HG02981 (cell line): ENCODE measurements around the gene AKR1A1.
A peak's percentile ranks its signal among the peaks of the same experiment; 100 is the strongest.
"Not testable (repeated sequence)": the region's sequence is repeated elsewhere in the genome, so short reads cannot be mapped to it uniquely, and the experiment has no call there.

Experiments used
- ATAC-seq: cut with Tn5 transposase; IDR thresholded peaks from one replicate; pipeline ENCODE4 v1.9.1; 2021; ENCODE audit warnings: mild to moderate bottlenecking, moderate library complexity; ENCODE audit not compliant: unreplicated experiment

AKR1A1 gene

DNA sequence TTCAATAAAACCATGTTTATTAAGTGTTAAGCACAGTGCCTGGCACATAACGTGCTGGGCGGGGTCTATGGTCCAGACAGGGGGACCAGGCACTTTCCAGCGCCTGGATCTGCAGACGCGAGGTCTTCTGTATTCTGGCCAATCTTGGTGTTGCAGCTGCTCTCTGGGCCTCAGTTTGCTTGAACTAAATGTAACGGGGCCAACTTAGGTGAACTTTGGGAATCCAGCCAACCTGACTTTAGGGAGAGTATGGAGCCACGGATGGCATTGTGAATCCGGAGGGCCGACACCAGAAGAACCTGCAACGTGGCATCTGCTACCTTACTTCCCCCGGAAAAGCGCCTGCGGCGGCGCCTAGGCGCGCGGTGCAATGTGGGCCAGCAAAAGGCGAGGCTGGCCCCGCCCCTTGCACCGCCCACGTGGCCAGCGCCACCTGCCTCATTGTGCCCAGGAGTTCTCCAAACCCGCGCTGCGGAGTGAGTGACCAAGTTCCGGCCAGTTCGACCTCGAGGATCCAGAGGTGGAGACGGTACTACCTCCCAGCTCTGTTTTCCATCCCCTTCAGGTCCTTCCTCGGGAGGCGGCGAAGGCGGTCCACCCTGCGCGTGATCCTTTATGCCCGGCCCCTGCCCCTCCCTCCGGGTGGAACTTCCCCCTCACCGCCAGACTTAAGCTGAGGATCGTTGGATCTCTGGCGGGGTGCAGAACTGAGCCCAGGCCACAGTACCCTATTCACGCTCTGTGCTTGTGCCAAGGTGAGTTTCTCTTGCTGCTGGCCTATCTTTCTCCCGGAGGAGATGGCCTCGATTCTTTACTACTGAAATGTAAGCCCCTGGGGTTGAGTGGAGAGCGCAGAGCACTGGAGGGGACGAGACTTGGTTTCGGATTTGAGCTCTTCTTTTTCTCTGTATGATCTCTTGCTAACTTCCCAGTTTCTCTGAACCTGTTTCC is at the start of gene AKR1A1:
Gene AKR1A1, plus strand, starts transcription at position 426 of the 951 bp plus-strand sequence. CDS start 10,969 bp downstream, outside the sequence.
- peak; percentile 82 for ATAC-seq

DNA sequence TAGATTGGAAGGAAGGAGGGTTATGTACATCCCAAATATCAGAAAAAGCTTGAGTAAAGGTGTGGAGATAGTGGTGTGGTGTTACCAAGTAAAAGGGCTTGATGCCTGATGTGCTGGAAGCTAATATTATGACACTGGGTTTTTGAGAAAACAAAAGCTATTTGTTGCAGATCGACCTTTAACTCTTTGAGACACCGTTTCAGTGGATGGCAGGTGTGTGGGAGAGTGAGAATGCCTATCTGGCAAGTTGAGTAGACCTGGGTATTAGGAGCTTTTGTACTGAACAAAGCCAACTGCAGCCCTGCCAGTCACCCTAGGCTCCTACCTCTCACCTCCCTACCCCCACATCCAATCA is 49.1 kb upstream of the AKR1A1 start:
- ATAC-seq: no peak

DNA sequence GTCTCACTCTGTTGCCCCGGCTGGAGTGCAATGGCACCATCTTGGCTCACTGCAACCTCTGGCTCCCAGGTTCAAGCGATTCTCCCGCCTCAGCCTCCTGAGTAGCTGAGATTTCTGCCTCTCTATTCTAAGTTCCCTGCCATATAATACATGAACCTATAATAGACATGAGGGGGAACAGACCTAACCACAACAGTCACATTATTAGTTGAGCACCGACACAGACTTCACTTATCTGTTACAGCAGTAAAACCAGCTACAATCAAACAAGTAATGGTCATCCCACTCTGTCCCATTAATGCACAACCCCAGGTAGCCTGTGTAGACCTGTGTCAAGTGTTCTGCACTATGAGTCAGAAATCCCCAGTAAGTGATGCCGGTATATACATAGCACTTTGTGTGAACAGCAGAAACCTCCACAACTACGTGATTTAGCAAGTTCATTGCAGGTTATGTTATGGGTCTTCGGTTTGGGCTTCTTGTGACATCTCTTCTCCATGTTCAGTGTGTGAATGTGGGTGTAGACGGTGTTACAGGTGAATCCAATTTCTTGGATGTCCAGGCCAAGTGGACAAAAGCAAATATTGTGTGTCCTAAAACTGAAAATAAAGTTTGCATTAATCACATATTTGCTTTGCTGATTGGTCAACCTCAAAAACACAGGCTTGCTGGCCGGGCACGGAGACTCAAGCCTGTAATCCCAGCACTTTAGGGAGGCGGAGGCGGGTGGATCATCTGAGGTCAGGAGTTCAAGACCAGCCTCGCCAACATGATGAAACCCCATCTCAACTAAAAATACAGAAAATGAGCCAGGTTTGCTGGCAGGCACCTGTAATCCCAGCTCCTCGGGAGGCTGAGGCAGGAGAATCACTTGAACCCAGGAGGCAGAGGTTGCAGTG is 46.9 kb upstream of the AKR1A1 start:
- no peak for ATAC-seq

DNA sequence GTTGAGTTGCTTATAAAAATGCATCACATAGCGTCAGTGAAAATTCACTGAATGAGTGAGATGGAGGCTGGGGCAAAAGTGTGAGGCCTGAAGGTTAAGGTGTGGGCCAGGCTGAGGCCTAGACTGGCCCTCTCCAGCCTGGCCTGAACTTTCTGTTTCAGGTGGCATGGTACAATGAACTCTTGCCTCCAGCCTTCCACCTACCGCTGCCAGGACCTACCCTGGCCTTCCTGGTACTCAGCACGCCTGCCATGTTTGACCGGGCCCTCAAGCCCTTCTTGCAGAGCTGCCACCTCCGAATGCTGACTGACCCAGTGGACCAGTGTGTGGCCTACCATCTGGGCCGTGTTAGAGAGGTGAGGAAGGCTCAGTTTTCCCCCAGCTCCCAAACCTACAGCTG is 43.4 kb upstream of the AKR1A1 start:
- ATAC-seq: no peak

DNA sequence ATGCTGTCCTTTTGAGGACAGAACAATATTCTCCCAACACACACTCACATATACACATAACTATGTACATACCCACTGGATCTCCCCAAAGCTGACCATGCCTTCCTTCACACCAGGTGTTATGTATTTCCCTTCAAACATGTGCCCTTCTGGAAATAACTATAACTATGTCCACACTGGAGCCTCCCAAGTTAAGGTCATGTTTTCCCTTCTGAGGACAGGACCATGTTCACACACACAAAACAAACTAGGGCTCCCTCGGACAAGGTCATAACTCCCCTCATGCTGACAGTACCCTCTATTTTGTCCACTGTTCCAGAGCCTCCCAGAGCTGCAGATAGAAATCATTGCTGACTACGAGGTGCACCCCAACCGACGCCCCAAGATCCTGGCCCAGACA is 42.7 kb upstream of the AKR1A1 start:
- no peak for ATAC-seq

DNA sequence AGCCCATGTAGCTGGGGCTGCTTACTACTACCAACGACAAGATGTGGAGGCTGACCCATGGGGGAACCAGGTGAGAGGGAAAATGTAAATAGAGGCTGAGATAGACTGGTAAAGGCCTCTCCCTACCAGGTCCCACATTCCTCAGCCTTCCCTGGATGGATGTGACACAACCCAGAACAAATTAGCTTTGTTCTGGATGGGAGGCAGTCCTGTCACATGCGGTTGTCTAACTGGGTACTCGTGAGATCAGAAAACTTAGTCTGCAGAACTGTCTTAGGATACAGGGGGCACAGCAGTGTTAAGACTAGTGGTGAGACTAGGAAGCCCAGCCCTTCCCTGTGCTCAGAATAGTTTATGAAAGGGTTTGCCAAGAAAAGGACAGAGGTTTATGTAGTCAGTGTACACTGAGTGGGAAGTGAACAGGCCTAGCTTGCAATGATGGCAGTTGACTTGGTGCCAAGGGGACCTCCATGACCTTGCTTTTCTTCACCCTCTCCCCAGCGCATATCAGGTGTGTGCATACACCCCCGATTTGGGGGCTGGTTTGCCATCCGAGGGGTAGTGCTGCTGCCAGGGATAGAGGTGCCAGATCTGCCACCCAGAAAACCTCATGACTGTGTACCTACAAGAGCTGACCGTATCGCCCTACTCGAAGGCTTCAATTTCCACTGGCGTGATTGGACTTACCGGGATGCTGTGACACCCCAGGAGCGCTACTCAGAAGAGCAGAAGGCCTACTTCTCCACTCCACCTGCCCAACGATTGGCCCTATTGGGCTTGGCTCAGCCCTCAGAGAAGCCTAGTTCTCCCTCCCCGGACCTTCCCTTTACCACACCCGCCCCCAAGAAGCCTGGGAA is 42.1 kb upstream of the AKR1A1 start:
- no peak for ATAC-seq

DNA sequence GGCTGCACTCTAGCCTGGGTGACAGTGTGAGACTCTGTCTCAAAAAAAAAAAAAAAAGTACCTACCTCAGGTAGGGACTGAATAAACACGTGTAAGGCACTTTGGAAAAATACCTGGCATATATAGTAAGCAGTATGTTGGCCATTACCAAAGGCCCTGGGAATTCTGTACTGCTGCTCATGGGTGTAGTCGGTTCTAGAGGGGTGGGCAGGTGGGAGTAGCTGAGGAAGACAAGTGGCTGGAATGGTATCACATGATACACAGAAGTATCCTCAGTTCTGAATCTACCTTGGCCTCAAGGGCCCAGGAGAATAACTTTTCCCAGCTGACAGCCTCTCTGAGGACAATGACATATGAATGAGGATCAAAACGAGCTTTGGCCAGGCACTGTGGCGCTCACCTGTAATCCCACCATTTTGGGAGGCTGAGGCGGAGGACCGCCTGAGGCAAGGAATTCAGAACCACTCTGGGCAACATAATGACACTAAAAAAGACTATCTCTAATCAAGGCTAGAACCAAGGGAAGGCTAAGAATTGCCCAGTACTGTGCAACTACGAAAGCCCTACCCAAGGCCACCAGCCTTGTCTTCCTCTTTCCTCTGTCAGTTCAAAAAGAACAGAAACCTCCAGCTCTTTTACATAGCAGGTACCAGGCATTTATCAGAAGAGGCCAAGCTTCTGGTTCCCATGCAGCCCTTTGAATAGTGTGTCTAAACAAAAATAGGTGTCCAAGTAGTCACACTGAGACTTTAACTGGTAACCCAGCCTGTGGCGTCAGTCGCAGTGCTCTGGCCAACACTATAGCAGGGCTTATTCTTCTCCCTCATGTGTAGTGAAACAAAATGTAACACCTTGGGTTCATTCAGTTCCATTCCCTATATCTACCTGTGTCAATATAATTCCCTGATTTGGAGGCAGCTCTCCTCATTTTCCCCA is 40.3 kb upstream of the AKR1A1 start:
- ATAC-seq: no peak

DNA sequence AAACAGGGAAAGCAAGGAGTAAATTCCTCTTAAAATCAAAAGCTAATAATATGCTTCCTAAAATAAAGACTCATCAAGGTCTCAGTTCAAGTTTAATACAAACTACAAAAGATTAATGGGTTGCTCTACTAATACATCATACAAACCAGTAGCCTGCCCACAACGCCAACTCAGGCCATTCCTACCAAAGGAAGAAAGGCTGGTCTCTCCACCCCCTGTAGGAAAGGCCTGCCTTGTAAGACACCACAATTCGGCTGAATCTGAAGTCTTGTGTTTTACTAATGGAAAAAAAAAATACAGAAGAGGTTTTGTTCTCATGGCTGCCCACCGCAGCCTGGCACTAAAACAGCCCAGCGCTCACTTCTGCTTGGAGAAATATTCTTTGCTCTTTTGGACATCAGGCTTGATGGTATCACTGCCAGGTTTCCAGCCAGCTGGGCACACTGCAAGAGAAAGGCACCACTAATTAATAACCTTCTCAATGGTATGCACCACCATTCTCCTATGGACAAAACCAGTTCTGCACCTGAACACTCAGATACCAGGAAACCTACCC is 39.6 kb upstream of the AKR1A1 start:
- no peak for ATAC-seq

DNA sequence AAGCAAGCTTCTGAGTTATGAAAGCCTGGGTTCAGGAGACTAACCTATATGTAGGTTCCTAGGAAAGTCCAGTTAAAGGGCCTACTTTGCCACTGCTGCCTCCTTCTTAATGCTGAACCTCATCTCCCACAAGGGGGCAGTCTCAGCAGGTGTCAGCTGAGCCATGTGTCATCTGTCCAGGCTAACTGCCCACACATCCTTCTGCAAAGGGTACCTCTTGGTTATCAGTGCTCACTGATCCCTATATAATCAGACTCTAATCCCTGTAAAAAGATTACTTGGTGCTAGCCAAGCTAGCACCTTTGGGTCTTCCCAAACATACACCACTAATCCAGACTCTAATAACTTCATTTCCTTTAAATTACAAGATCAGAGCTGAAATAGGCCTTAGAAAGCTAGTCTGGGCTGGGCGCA is 38.0 kb upstream of the AKR1A1 start:
- ATAC-seq: no peak

DNA sequence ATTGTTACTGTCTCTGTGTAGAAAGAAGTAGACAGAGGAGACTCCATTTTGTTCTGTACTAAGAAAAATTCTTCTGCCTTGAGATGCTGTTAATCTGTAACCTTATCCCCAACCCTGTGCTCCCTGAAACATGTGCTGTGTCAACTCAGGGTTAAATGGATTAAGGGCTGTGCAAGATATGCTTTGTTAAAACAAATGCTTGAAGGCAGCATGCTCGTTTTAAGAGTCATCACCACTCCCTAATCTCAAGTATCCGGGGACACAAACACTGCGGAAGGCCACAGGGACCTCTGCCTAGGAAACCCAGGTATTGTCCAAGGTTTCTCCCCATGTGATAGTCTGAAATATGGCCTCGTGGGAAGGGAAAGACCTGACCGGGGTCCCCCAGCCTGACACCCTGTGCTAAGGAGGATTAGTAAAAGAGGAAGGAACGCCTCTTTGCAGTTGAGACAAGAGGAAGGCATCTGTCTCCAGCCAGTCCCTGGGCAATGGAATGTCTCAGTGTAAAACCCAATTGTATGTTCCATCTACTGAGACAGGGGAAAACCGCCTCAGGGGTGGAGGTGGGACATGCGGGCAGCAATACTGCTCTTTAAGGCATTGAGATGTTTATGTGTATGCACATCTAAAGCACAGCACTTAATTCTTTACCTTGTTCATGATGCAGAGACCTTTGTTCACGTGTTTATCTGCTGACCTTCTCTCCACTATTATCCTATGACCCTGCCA is 36.9 kb upstream of the AKR1A1 start:
- not testable (repeated sequence) for ATAC-seq

DNA sequence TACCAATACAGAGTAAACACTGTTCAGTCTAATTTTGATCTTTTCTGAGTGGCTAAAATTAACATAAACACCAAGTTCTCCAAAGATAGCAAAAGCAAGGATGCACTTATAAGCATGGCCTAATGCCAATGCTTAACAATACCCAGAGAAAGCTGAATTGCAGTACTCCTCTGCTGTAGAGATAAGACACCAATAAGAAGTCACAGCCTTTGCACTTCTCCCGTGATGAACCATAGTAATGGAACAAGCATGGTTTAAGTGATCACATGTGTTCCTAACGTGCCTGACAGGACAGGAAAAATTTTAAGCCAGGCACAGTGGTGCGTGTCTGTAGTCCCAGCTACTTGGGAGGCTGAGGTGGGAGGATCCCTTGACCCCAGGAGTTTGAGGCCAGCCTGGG is 34.6 kb upstream of the AKR1A1 start:
- ATAC-seq: no peak

DNA sequence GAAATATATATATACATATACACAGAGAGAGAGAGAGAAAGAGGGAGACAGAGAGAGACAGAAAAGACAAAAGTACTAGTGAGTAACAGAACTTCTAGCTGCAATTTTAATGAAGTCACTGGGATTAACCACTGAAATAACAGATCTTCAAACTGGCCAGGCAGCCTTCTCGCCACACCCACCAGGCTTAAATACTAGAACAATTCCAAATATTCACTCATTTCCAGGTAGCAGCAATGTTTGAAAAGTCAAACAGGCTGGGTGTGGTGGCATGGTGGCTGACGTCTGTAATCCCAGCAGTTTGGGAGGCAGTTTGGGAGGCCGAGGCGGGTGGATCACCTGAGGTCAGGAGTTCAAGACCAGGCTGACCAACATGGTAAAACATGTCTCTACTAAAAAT is 34.2 kb upstream of the AKR1A1 start:
- no peak for ATAC-seq

DNA sequence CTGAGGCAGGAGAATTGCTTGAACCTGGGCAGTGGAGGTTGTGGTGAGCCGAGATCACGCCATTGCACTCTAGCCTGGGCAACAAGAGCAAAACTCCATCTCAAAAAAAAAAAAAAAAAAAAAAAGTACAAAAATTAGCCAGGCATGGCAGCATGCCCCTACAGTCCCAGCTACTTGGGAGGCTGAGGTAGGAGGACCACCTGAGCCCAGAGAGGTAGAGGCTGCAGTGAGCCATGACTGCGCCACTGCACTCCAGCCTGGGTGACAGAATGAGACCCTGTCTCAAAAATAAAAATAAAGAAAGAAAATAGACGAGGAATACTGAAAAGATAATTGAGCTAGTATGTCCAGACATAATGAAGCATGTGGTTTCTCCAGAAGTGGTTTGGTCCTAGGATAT is 32.3 kb upstream of the AKR1A1 start:
- not testable (repeated sequence) for ATAC-seq

DNA sequence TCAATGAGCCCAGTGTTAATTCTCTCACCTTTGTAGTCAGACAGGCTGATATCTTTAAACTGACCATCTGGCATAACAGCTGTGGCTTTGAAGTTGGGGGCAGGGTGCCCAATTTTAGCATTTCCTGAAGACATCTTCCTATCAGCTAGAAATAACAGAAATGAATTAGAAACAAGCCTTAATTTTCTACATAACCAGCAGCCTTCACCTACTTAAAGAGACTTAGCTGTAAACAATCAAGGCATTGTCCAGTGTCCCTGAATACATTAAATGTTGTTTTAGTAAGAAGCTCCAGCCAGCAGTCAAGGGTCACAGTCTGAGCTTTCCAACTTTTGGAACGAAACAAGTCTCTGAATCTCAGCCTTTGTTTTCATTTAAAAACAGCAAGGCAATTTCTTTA is 31.7 kb upstream of the AKR1A1 start:
- no peak for ATAC-seq

DNA sequence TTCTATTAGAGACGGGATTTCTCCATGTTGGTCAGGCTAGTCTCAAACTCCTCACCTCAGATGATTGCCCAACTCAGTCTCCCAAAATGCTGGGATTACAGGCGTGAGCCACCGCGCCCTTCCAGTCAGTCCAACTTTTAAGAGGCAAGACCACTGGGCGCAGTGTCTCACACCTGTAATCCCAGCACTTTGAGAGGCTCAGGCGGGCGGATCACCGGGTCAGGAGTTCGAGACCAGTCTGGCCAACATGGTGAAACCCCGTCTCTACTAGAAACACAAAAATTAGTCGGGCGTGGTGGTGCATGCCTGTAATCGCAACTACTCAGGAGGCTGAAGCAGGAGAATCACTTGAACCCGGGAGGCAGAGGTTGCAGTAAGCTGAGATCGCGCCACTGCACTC is 30.9 kb upstream of the AKR1A1 start:
- ATAC-seq: not testable (repeated sequence)

DNA sequence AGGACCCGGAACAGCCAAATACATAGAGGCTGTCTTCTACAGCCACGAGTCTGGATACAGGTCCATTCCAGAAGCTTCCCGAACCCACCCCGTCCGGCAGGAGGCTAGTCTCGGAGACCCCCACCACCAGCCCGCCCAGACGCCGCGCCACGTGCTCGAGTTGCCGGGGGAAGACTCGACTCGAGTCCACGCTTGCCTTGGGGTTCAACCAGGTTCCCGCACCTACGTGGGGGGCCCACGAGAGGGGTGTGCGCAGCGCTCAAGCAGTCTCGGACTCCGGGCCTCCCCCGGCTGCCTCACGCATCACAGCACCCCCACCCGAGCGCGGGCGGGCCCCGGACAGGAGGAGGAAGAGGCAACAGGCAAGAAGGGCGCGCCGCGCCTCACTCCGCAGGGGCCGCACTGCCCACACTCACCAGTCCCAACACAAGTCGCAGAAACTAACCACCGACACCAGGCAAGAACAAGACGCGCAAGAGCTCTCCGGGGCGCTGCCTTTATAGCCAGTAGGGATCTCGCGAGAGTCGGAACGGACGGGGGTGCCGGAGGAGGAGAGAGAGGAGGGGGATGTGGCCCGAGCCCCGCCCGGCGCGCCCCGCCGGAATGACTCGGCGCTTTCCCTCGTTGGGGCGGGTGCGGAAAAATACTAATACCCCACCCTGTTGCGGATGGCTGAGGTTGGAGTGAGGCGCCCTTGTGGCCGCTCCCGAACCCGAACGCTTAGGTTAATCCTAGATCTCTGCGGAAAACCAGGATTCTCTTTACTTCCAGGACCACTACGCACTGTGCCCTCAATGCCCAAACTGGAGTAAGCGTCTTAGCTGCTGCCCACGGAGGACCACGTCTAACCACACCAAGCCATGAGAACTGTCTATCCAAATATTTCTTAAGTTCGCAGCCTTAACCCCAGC is 29.0 kb upstream of the AKR1A1 start, which contains the start of gene PRDX1:
Gene PRDX1, minus strand, starts transcription at position 472 of the 911 bp plus-strand sequence. CDS start 2,841 bp downstream, outside the sequence.
- ATAC-seq: peak; percentile 78

DNA sequence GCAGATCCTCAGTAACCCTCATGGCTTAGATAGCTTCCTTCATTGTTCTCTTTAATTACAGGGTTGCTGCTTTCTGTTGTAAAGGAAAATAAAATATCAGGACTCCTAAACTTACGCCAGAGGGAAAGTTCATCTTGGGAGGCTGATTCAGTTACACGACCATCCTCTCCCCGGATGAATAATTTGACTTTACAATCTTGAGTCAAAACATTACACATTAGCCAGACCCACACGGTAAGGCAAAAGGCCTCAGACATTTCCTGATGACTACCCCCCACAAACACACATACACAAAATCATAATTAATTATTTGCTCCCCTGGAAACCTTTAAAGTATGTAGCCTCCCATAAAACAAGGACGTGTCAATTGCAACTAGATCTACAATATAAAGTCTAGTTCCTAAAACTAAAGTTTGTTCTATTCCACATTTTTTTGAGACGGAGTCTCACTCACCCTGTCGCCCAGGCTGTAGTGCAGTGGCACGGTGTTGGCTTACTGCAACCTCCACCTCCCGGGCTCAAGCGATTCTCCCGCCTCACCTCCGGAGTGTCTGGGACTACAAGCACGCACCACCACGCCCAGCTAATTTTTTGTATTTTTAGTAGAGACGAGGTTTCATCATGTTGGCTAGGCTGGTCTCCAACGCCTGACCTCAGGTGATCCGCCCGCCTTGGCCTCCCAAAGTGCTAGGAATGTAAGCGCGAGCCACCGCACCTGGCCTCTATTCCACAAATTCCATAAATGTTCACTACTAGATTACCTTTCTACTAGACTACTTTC is 28.1 kb upstream of the AKR1A1 start:
- peak; percentile 6 for ATAC-seq
